ENCODE measurements around the gene ADGRG2. TPM values are rescaled to one million over a fixed set of nuclear protein-coding genes. Genes with fewer than 3 reads are reported as not detected.
"Not testable (repeated sequence)": the region's sequence is repeated elsewhere in the genome, so short reads cannot be mapped to it uniquely, and the experiment has no call there.

Gene ADGRG2
- polyA plus RNA-seq, 1 donor from 2014 or later: 0.16 TPM

DNA sequence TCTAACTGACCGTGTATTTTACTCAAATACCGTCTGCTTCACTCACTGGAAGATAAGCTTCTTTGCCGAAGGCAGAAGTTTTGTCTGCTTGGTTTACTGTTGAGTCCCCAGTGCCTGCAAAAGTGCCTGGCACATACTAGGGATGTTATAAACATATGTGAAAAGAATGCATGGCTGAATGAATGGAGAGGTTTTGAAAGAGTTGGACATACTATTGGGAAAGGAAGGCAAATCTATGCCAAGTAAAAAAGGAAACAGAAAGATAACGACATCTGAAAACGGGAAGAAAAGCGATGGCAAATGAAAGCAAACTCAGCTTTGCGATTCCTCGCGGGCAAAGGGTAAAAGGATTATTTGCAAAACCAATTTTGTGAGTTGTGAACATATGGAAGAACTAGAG, 21.7 kb downstream of the ADGRG2 start:
- no peaks in the 10 kb centered on the region for H3K4me1 Mint-ChIP-seq
- peaks cover 4 to 6% (median 5%) of the 10 kb centered on the region in 3 donors for H3K9me3 Mint-ChIP-seq
- H3K27me3 Mint-ChIP-seq: no peaks in the 10 kb centered on the region
- no peak overlapping the region for H3K27ac Mint-ChIP-seq
- no peaks in the 10 kb centered on the region for H3K36me3 Mint-ChIP-seq
- H3K4me3 Mint-ChIP-seq: no peak overlapping the region

DNA sequence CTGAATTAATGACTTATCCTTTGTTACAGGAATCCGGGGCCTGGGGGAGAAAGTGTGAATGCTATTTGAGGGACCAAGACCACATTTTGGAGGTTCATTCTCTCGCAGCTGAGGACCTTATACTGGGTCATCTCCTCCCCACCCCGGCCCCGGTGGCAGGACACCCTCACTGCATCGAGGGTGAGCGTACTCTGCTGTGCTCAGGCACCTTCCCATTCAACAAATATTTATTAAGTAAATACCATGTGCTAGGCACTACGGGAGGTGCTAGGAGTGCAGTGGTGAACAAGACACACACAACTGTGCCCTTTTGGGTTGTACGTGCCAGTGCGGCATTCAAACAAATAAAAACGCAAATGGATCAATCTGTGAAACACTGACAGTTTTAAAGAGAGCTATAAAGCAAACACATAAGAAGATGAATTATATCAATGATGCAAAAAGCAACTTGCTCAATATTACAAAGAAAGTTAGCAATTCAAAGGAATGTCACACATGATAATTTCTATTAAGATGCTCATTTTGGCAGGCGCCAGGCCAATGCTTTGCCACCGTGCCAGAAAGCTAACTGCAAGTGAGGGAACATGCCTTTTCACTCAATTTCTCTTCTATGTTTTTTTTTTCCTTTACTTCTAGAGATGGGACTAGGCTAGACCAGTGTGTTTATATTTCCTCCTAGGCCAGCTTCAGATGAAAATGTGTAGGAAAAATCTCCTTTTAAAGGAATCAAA, 24.6 kb downstream of the ADGRG2 start:
- Mint-ChIP-seq H3K27ac (no peak overlapping the region), H3K27me3 (no peaks in the 10 kb centered on the region), H3K36me3 (no peaks in the 10 kb centered on the region), H3K4me3 (no peak overlapping the region), H3K9me3 (peaks cover 4 to 6% (median 6%) of the 10 kb centered on the region in 3 donors), H3K4me1 (no peaks in the 10 kb centered on the region)

DNA sequence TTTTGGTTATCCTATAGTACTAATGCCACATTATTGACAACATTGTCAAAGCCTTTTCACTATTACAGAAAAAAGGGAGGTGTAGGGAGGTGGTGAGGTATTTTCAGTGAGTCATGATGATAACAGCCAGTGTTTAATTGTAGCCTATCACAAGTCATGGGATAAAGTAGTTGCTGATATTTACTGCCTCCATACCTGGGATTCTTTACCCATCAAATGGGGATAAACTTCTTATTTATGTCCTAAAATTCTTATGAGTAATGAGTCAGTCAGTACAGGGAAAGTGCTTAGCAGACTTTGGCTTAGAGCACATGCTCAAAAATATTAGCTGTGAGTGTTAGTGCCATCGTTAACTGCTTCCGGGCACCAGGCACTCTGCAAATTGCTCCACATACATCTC, 25.7 kb downstream of the ADGRG2 start:
- H3K27me3 Mint-ChIP-seq: no peaks in the 10 kb centered on the region
- peaks cover 4 to 6% (median 6%) of the 10 kb centered on the region in 3 donors for H3K9me3 Mint-ChIP-seq
- no peak overlapping the region for H3K4me3 Mint-ChIP-seq
- no peaks in the 10 kb centered on the region for H3K4me1 Mint-ChIP-seq
- no peaks in the 10 kb centered on the region for H3K36me3 Mint-ChIP-seq
- H3K27ac Mint-ChIP-seq: no peak overlapping the region

DNA sequence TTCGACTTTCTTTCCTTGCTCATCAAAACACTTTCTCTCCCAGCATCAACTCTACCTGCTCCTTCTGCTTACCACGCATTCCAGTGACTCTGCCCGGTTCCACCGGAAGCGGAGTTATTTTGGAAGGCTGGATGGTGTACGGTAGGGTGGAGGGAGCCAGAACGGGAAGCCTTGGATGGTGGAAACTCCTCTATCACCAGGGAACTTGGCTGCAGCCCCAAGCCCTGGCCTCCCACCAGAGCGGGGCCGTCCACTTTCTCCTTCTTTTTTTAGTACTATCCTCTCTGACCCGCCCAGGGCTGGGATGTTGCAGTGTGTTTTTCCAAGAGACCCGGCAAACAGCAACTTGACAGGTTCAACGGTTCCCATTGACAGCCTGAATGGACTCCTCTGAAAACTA, 27.6 kb downstream of the ADGRG2 start:
- H3K27ac Mint-ChIP-seq: no peak overlapping the region
- no peaks in the 10 kb centered on the region for H3K4me1 Mint-ChIP-seq
- H3K36me3 Mint-ChIP-seq: peaks cover 2% of the 10 kb centered on the region
- H3K27me3 Mint-ChIP-seq: no peaks in the 10 kb centered on the region
- no peak overlapping the region for H3K4me3 Mint-ChIP-seq
- H3K9me3 Mint-ChIP-seq: peaks cover 4 to 11% (median 6%) of the 10 kb centered on the region in 3 donors

DNA sequence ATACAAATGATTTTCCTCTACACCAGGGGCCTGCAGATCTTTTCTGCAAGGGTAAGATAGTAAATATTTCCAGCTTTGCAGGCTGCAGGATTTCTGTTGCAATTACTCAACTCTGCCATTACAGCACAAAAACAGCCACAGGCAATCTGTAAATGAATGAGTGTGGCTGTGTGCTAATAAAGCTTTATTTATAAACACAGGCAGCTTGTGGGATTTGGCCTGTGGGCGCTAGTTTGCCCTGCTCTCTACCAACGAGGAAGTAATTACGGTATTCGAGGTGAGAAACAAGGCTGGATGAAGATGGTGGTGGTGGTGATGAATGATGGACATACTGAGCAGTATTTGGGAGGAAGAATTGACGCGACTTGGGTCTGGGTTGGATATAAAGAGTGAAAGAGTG, 30.7 kb downstream of the ADGRG2 start:
- no peak overlapping the region for H3K27ac Mint-ChIP-seq
- H3K27me3 Mint-ChIP-seq: no peaks in the 10 kb centered on the region
- no peak overlapping the region for H3K4me3 Mint-ChIP-seq

DNA sequence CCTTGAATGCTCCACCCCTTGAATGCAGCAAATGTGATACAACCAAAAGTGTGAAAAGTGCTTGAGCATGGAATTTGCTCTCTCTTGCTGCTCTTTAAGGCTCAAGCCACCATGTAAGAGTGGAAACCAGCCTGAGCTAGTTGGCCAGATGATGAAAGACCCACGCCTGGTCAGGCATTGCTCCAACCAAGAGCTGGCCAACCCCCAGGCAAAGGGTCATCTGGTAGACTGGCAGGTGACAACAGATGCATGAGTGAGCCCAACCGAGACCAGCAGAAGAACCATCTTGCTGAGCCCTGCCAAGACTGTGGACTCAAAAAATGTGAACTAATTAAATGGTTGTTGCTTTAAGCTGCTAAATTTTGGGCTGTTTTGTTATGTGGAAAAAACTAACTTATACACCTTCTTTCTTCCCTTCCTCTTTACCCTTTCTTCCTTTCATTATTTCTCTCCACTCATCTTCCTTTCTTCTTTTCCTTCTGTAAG, 32.7 kb downstream of the ADGRG2 start:
- Mint-ChIP-seq H3K4me3 (no peak overlapping the region), H3K9me3 (peaks cover 3 to 22% (median 10%) of the 10 kb centered on the region in 3 donors), H3K27ac (no peak overlapping the region), H3K27me3 (no peaks in the 10 kb centered on the region), H3K4me1 (no peaks in the 10 kb centered on the region), H3K36me3 (peaks cover 2% of the 10 kb centered on the region)

More for the DNA sequence above, 30.7 kb downstream of the ADGRG2 start:
- H3K36me3 Mint-ChIP-seq: peaks cover 2% of the 10 kb centered on the region
- peaks cover 3 to 20% (median 10%) of the 10 kb centered on the region in 3 donors for H3K9me3 Mint-ChIP-seq
- H3K4me1 Mint-ChIP-seq: no peaks in the 10 kb centered on the region

DNA sequence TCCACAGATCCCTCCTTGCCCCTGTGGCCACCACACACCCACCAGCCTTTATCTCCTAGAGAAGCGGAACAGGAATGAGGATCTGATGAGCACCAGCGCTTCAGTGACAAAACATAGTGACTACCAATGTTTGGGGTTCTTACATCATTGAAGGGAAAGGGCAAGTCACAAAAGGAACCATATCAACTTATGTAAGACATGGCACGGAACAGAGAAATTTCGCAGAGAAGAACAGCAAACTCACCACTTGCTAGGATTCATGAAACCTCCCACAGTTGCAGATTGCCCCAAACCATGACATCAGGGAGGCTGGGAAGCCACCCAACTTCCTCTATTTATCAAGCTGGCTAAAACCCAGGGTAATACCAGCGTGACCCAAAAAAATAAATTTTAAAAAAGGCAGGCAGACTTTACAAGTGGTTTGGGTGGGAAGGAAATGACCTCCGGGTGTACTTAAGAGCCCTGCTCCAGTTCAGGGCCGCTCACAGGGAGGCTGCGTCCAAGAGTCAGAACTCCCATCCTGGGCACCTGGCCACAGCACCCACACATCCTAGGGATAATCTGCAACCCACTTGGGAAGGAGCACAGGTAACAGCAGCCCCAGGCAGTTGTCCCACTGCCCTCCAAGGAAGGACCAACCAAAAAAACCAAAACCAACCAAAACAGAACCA, 36.0 kb downstream of the ADGRG2 start:
- Mint-ChIP-seq H3K36me3 (peaks cover 2% of the 10 kb centered on the region), H3K9me3 (peaks cover 3 to 22% (median 9%) of the 10 kb centered on the region in 3 donors), H3K4me3 (no peak overlapping the region), H3K4me1 (no peaks in the 10 kb centered on the region), H3K27ac (no peak overlapping the region), H3K27me3 (no peaks in the 10 kb centered on the region)

DNA sequence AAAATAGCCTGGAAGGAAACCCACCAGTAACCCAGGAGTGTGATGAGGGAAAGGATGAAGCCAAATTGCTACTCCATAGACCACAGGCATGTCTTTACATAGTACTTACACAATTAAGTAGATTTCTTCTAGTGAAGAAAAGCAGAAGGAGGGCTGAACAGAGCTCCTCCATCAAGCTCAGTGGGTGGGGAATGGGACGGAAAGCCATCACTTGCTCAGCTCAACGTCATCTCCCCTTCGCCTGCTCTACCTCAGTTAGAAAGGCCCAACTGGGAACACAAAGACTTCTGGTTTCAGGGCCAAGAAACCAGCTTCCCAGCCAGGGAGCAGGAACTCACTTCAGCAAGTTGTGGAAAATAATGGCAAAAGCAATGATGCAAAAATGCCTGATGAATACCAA, 36.6 kb downstream of the ADGRG2 start:
- Mint-ChIP-seq H3K27me3 (no peaks in the 10 kb centered on the region), H3K4me1 (no peaks in the 10 kb centered on the region), H3K4me3 (peak overlapping the region in 1 of 4 donors; percentile 37), H3K36me3 (peaks cover 2% of the 10 kb centered on the region), H3K27ac (no peak overlapping the region), H3K9me3 (peaks cover 3 to 22% (median 7%) of the 10 kb centered on the region in 3 donors)

DNA sequence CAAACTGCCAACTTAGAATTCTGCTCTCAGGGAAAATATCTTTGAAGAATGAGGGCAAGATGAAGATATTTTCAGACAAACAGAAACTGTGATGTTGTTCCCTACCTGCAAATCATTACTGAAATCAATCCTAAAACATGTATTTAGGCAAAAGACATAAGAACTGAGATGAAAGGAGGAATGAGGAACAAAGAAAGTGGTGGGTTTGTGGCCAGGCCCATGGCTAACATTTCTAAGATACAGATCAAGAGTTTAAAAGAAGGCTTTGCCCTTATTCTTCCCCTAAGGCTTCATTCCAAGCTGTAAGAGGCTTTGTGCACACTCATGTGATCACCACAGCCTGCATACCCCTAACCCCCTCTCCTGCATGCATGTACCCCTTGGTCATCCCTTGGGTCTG, 46.5 kb downstream of the ADGRG2 start:
- Mint-ChIP-seq H3K9me3 (peaks cover 0 to 3% (median 0%) of the 10 kb centered on the region in 3 donors), H3K27ac (no peak overlapping the region), H3K4me3 (no peak overlapping the region), H3K4me1 (peaks cover 0 to 1% (median 0%) of the 10 kb centered on the region in 3 donors), H3K36me3 (peaks cover 1% of the 10 kb centered on the region), H3K27me3 (peaks cover 1% of the 10 kb centered on the region)

DNA sequence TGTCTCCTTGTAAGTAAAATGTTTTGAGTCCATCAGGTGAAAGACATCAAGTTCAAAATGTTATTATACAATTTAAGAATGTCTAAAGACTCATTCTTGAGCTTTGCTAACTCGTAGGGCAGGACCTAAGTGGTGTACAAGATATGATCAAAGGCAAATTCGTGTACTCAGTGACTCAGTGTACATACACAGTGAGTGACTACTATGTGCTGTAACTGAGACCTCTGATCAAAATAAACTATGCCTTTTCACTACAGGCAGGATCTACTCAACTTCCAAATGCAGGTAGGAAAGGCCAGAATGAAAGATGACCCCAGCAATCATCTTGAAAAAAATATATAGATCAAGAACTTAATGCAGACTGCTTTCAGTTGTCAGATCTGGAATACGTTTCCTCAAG, 49.9 kb downstream of the ADGRG2 start:
- H3K4me1 Mint-ChIP-seq: no peaks in the 10 kb centered on the region
- H3K9me3 Mint-ChIP-seq: no peaks in the 10 kb centered on the region
- no peak overlapping the region for H3K27ac Mint-ChIP-seq
- H3K36me3 Mint-ChIP-seq: peaks cover 1% of the 10 kb centered on the region
- H3K27me3 Mint-ChIP-seq: peaks cover 1% of the 10 kb centered on the region
- no peak overlapping the region for H3K4me3 Mint-ChIP-seq

DNA sequence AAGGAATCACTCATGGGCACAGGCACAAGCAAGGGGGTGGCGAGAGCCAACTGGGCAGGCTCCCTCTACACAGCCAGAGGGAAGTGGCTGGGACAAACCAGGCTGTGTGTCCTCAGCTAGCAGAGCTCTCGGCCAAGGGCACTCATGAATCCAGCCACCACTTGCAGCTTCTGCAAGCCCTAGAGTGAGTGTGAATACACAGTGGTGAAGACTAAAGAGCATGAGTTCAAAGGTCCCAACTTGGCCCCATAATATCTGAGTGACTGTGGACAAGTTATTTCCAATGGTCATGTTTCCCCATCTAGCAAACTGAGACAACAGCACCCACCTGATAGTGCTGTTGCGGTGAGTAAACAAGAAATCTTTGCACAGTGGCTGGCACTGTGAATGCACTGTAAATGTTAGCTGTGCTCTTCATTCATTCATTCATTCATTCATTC, 51.7 kb downstream of the ADGRG2 start:
- H3K27me3 Mint-ChIP-seq: no peaks in the 10 kb centered on the region
- H3K36me3 Mint-ChIP-seq: peaks cover 4% of the 10 kb centered on the region
- H3K4me1 Mint-ChIP-seq: no peaks in the 10 kb centered on the region
- H3K27ac Mint-ChIP-seq: no peak overlapping the region
- H3K4me3 Mint-ChIP-seq: no peak overlapping the region
- peaks cover 0 to under 1% (median 0%) of the 10 kb centered on the region in 3 donors for H3K9me3 Mint-ChIP-seq

DNA sequence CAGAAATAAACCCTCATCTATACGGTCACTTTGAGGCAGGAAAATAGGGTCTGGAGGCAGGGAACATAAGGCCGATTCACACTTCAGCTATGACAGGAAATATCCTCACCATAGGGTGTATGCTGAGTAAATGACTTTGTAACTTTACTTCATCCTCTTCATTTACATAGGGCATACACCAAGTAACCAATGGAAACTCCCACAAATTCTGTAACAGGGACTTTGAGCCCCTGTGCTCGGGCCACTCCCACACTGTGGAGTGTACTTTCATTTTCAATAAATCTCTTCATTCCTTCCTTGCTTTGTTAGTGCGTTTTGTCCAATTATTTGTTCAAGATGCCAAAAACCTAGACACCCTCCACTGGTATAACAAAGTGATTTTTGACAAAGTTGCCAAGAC, 55.3 kb downstream of the ADGRG2 start:
- not testable (repeated sequence) for H3K9me3 Mint-ChIP-seq, H3K36me3 Mint-ChIP-seq, H3K27me3 Mint-ChIP-seq, H3K4me3 Mint-ChIP-seq, H3K27ac Mint-ChIP-seq, H3K4me1 Mint-ChIP-seq

DNA sequence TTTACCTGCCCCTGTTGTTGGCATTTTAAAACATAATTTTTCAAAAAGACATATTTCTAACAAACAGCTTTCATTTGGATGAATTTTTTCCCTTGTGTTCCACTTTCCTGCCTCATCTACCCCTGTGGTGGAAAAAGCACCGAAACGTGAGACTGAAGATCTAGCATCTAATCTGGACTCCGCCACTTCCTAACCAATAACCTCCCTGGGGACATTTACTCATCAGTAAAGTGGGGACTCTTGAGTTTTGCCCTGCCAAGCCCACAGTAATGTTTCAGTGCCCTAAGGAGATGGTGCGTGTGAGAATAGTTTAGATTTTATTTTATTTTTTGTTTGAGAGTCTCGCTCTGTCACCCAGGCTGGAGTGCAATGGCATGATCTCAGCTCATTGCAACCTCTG, 56.7 kb downstream of the ADGRG2 start:
- no peaks in the 10 kb centered on the region for H3K4me1 Mint-ChIP-seq
- H3K27me3 Mint-ChIP-seq: peaks cover 2% of the 10 kb centered on the region
- no peak overlapping the region for H3K4me3 Mint-ChIP-seq
- peaks cover 6% of the 10 kb centered on the region for H3K36me3 Mint-ChIP-seq
- no peak overlapping the region for H3K27ac Mint-ChIP-seq
- peaks cover 0 to 8% (median 1%) of the 10 kb centered on the region in 3 donors for H3K9me3 Mint-ChIP-seq

DNA sequence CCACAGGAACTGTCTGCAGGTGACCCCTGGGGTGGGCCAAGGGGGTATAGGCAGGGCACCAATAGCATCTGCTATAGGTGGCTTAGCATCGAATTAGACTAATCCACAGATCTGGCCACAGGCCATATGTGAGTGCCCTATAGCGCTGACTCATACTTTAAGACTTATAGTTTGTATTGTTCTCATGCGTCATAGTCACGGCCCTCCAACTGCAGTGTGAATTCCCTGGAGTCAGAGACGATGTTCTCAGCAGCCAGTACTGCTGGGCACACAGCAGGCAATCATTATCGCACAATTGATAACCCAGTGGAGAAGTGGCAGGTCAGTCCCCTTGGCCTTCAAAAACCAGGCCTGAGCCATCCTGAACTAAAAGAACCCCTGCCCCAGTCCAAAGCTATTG, 58.1 kb downstream of the ADGRG2 start:
- no peaks in the 10 kb centered on the region for H3K4me1 Mint-ChIP-seq
- peaks cover 0 to 8% (median 1%) of the 10 kb centered on the region in 3 donors for H3K9me3 Mint-ChIP-seq
- no peak overlapping the region for H3K27ac Mint-ChIP-seq
- H3K27me3 Mint-ChIP-seq: peaks cover 2% of the 10 kb centered on the region
- H3K36me3 Mint-ChIP-seq: peaks cover 6% of the 10 kb centered on the region
- no peak overlapping the region for H3K4me3 Mint-ChIP-seq

DNA sequence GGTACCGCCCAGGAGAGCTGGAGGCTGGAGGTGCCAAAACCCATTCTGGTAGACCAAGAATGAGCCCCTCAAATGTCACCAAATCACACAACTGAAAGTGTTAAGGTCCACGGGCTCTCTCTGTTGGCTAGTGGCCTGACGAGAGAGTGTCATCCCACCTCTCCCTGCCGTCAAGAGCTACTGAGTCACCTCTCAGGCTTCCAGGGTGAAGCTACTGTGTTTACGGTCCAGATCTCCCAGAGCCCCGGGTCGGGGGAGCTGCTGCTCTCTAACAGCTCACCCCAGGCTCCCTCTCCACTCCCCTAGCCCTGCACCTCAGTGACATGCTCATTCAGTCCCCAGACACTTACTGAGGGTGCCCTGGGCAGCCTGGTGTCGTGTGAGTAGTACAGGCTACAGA, 59.2 kb downstream of the ADGRG2 start:
- peaks cover 0 to 8% (median 1%) of the 10 kb centered on the region in 3 donors for H3K9me3 Mint-ChIP-seq
- H3K4me1 Mint-ChIP-seq: no peaks in the 10 kb centered on the region
- no peak overlapping the region for H3K4me3 Mint-ChIP-seq
- peaks cover 2% of the 10 kb centered on the region for H3K27me3 Mint-ChIP-seq
- peaks cover 6% of the 10 kb centered on the region for H3K36me3 Mint-ChIP-seq
- no peak overlapping the region for H3K27ac Mint-ChIP-seq

Data from IgD-negative memory B cell (primary cell).